ENCODE data around the gene TRHDE.

GRCh38 chr12:72509891-72510290, 237.7 kb downstream of the TRHDE start:
- TF ChIP-seq ZNF70 (CRISPR knock-in tag; IDR thresholded peaks at IDR 0.05) (no peak), TCF4 (CRISPR knock-in tag; IDR thresholded peaks at IDR 0.05; ENCODE audit: borderline replicate concordance) (no peak), OSR1 (CRISPR knock-in tag; IDR thresholded peaks at IDR 0.05) (no peak), ZFP3 (CRISPR knock-in tag; IDR thresholded peaks at IDR 0.05) (no peak), ZNF565 (CRISPR knock-in tag; conservative IDR thresholded peaks at IDR 0.05; ENCODE audit: low read depth) (no peak), RARB (CRISPR knock-in tag; IDR thresholded peaks at IDR 0.05) (no peak), ISL1 (CRISPR knock-in tag; IDR thresholded peaks at IDR 0.05) (no peak), ARNTL (CRISPR knock-in tag; IDR thresholded peaks at IDR 0.05; ENCODE audit: borderline replicate concordance, low read depth) (no peak), PATZ1 (CRISPR knock-in tag; IDR thresholded peaks at IDR 0.05; ENCODE audit: borderline replicate concordance) (no peak)
- TF ChIP-seq, protein P1, sequence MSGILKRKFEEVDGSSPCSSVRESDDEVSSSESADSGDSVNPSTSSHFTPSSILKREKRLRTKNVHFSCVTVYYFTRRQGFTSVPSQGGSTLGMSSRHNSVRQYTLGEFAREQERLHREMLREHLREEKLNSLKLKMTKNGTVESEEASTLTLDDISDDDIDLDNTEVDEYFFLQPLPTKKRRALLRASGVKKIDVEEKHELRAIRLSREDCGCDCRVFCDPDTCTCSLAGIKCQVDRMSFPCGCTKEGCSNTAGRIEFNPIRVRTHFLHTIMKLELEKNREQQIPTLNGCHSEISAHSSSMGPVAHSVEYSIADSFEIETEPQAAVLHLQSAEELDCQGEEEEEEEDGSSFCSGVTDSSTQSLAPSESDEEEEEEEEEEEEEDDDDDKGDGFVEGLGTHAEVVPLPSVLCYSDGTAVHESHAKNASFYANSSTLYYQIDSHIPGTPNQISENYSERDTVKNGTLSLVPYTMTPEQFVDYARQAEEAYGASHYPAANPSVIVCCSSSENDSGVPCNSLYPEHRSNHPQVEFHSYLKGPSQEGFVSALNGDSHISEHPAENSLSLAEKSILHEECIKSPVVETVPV (CRISPR knock-in tag; IDR thresholded peaks at IDR 0.05) = no peak
- TF ChIP-seq, protein P2, sequence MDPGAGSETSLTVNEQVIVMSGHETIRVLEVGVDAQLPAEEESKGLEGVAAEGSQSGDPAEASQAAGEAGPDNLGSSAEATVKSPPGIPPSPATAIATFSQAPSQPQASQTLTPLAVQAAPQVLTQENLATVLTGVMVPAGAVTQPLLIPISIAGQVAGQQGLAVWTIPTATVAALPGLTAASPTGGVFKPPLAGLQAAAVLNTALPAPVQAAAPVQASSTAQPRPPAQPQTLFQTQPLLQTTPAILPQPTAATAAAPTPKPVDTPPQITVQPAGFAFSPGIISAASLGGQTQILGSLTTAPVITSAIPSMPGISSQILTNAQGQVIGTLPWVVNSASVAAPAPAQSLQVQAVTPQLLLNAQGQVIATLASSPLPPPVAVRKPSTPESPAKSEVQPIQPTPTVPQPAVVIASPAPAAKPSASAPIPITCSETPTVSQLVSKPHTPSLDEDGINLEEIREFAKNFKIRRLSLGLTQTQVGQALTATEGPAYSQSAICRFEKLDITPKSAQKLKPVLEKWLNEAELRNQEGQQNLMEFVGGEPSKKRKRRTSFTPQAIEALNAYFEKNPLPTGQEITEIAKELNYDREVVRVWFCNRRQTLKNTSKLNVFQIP (CRISPR knock-in tag; IDR thresholded peaks at IDR 0.05; ENCODE audit: borderline replicate concordance, low read depth) = no peak
